ENCODE results near the gene SLC2A13.
"Not testable (repeated sequence)": the region's sequence is repeated elsewhere in the genome, so short reads cannot be mapped to it uniquely, and the experiment has no call there.

The SLC2A13 gene

GRCh38 chr12:39852346-39852745, 253.5 kb downstream of the SLC2A13 start:
- no peak for DNase-seq

- DNase-seq: not testable (repeated sequence)
These were observed 257.7 kb downstream of the SLC2A13 start for GRCh38 chr12:39848218-39848617.

GRCh38 chr12:39846971-39847650, 258.8 kb downstream of the SLC2A13 start:
- DNase-seq: no peak

GRCh38 chr12:39846304-39846703, 259.6 kb downstream of the SLC2A13 start:
- no peak for DNase-seq

- DNase-seq: no peak
These were observed 265.5 kb downstream of the SLC2A13 start for GRCh38 chr12:39840422-39840821.

- DNase-seq: no peak
These were observed 266.8 kb downstream of the SLC2A13 start for GRCh38 chr12:39839072-39839471.

- DNase-seq: no peak
These were observed 270.1 kb downstream of the SLC2A13 start for GRCh38 chr12:39835517-39836489.

- DNase-seq: no peak
These were observed 274.1 kb downstream of the SLC2A13 start for GRCh38 chr12:39831587-39832315.

GRCh38 chr12:39830852-39831520, 274.9 kb downstream of the SLC2A13 start:
- no peak for DNase-seq

- no peak for DNase-seq
These were observed 275.7 kb downstream of the SLC2A13 start for GRCh38 chr12:39830171-39830570.

- no peak for DNase-seq
These were observed 281.2 kb downstream of the SLC2A13 start for GRCh38 chr12:39824505-39825212.

GRCh38 chr12:39816671-39817185, 289.2 kb downstream of the SLC2A13 start:
- no peak for DNase-seq

GRCh38 chr12:39815746-39816145, 290.1 kb downstream of the SLC2A13 start:
- DNase-seq: no peak

GRCh38 chr12:39814626-39815025, 291.3 kb downstream of the SLC2A13 start:
- DNase-seq: no peak

- no peak for DNase-seq
These were observed 292.1 kb downstream of the SLC2A13 start for GRCh38 chr12:39813776-39814175.

GRCh38 chr12:39812456-39812855, 293.4 kb downstream of the SLC2A13 start:
- not testable (repeated sequence) for DNase-seq

- no peak for DNase-seq
These were observed 298.8 kb downstream of the SLC2A13 start for GRCh38 chr12:39807043-39807442.

- no peak for DNase-seq
These were observed 300.2 kb downstream of the SLC2A13 start for GRCh38 chr12:39805651-39806050.

GRCh38 chr12:39804898-39805297, 301.0 kb downstream of the SLC2A13 start:
- no peak for DNase-seq

- DNase-seq: no peak
These were observed 301.4 kb downstream of the SLC2A13 start for GRCh38 chr12:39804479-39804878.

- no peak for DNase-seq
These were observed 302.7 kb downstream of the SLC2A13 start for GRCh38 chr12:39803151-39803550.

- no peak for DNase-seq
These were observed 306.9 kb downstream of the SLC2A13 start for GRCh38 chr12:39798977-39799376.
